GM18508 (cell line): ENCODE results near the gene APH1B.

Source experiments
- ATAC-seq: cut with Tn5 transposase; IDR thresholded peaks from one replicate; pipeline ENCODE4 v1.9.1; 2021; ENCODE audit warnings: moderate number of reproducible peaks; ENCODE audit not compliant: insufficient read depth, unreplicated experiment

APH1B gene

GRCh38 chr15:63348392-63348791 lies 71.0 kb downstream of the APH1B start:
- ATAC-seq = no peak

- no peak for ATAC-seq
Observed at GRCh38 chr15:63349156-63349555, 71.8 kb downstream of the APH1B start.

- no peak for ATAC-seq
Observed at GRCh38 chr15:63349621-63350020, 72.2 kb downstream of the APH1B start.

GRCh38 chr15:63350178-63350621 lies 72.8 kb downstream of the APH1B start:
- ATAC-seq = no peak

GRCh38 chr15:63351170-63351569 lies 73.8 kb downstream of the APH1B start:
- ATAC-seq = no peak

- ATAC-seq = no peak
Observed at GRCh38 chr15:63352808-63353207, 75.4 kb downstream of the APH1B start.

- ATAC-seq = no peak
Observed at GRCh38 chr15:63353261-63353660, 75.9 kb downstream of the APH1B start.

- ATAC-seq = no peak
Observed at GRCh38 chr15:63353887-63354286, 76.5 kb downstream of the APH1B start.

GRCh38 chr15:63354821-63355650 lies 77.6 kb downstream of the APH1B start:
- no peak for ATAC-seq

- no peak for ATAC-seq
Observed at GRCh38 chr15:63357061-63357460, 79.7 kb downstream of the APH1B start.

- no peak for ATAC-seq
Observed at GRCh38 chr15:63357731-63358130, 80.3 kb downstream of the APH1B start.

- ATAC-seq = no peak
Observed at GRCh38 chr15:63358241-63359029, 81.0 kb downstream of the APH1B start.
